ENCODE results near the gene KRT71. TPM values are rescaled to one million over a fixed set of nuclear protein-coding genes. Genes with fewer than 3 reads are reported as not detected.
A peak's percentile ranks its signal among the peaks of the same experiment; 100 is the strongest.

Gene KRT71
- total RNA-seq, 1 experiment from 2014 or later = not detected

GRCh38 chr12:52506858-52507715 is 45.9 kb downstream of the KRT71 start:
- intact Hi-C loops (cut with micrococcal nuclease; ENCODE audit: unreplicated experiment) = loop anchor here (5.0 kb wide), 1 partner anchor 115 kb away; no protein-coding TSS in a partner anchor
- ATAC-seq (peak; percentile 85), DNase-seq (ENCODE audit: low read depth, low spot score) (peak; percentile 20)
- peaks cover 8% of the 10 kb centered on the region for H3K27me3 ChIP-seq (ENCODE audit: control insufficient read depth, insufficient read depth, low read length)
- no peaks in the 10 kb centered on the region for H3K36me3 ChIP-seq (ENCODE audit: control insufficient read depth, insufficient read depth, low read length)
- no peak overlapping the region for H3K4me3 ChIP-seq (ENCODE audit: low read depth in 2 of 2, low read length in 2 of 2)
- no peak for TF ChIP-seq TCF7L2 (IDR thresholded peaks at IDR 0.05; ENCODE audit: low read depth, low read length)
- TF ChIP-seq, protein P1, sequence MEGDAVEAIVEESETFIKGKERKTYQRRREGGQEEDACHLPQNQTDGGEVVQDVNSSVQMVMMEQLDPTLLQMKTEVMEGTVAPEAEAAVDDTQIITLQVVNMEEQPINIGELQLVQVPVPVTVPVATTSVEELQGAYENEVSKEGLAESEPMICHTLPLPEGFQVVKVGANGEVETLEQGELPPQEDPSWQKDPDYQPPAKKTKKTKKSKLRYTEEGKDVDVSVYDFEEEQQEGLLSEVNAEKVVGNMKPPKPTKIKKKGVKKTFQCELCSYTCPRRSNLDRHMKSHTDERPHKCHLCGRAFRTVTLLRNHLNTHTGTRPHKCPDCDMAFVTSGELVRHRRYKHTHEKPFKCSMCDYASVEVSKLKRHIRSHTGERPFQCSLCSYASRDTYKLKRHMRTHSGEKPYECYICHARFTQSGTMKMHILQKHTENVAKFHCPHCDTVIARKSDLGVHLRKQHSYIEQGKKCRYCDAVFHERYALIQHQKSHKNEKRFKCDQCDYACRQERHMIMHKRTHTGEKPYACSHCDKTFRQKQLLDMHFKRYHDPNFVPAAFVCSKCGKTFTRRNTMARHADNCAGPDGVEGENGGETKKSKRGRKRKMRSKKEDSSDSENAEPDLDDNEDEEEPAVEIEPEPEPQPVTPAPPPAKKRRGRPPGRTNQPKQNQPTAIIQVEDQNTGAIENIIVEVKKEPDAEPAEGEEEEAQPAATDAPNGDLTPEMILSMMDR (IDR thresholded peaks at IDR 0.05) = peak; percentile 79
- TF ChIP-seq SIN3A (IDR thresholded peaks at IDR 0.05; ENCODE audit: borderline replicate concordance, insufficient read depth, low read depth, low read length) = no peak
- TF ChIP-seq POLR2AphosphoS5 (IDR thresholded peaks at IDR 0.05; ENCODE audit: low read depth, low read length) = no peak
- no peak overlapping the region for H3K27ac ChIP-seq (ENCODE audit: low read length)
- in situ Hi-C loops (cut with HindIII; ENCODE audit: low pct_unique_long_range_greater_than_20kb, low sequenced_read_pairs) = no loop called here
- POLR2A ChIA-PET = no interaction called here
- CTCF ChIA-PET = no interaction called here
- no peaks in the 10 kb centered on the region for H3K4me1 ChIP-seq (ENCODE audit: control insufficient read depth, insufficient read depth, low read length)
- H3K9me3 ChIP-seq (ENCODE audit: control insufficient read depth, insufficient read depth, low read depth, low read length) = peaks cover 4% of the 10 kb centered on the region; the same call in 1 of the 2 replicates
- no TSS peak for BruUV-seq (replicated peaks)

- CTCF ChIA-PET = no interaction called here
- BruUV-seq (replicated peaks) = no TSS peak
- Histone ChIP-seq H3K4me1 (ENCODE audit: control insufficient read depth, insufficient read depth, low read length) (no peaks in the 10 kb centered on the region), H3K36me3 (ENCODE audit: control insufficient read depth, insufficient read depth, low read length) (no peaks in the 10 kb centered on the region), H3K4me3 (ENCODE audit: low read depth in 2 of 2, low read length in 2 of 2) (no peak overlapping the region), H3K27me3 (ENCODE audit: control insufficient read depth, insufficient read depth, low read length) (peaks cover 9% of the 10 kb centered on the region), H3K27ac (ENCODE audit: low read length) (no peak overlapping the region), H3K9me3 (ENCODE audit: control insufficient read depth, insufficient read depth, low read depth, low read length) (no peaks in the 10 kb centered on the region)
- intact Hi-C loops (cut with micrococcal nuclease; ENCODE audit: unreplicated experiment) (no loop called here), in situ Hi-C loops (cut with HindIII; ENCODE audit: low pct_unique_long_range_greater_than_20kb, low sequenced_read_pairs) (no loop called here)
- POLR2A ChIA-PET = no interaction called here
- ATAC-seq = no peak
- TF ChIP-seq, protein P1 (IDR thresholded peaks at IDR 0.05) = no peak
- TF ChIP-seq, protein P2, sequence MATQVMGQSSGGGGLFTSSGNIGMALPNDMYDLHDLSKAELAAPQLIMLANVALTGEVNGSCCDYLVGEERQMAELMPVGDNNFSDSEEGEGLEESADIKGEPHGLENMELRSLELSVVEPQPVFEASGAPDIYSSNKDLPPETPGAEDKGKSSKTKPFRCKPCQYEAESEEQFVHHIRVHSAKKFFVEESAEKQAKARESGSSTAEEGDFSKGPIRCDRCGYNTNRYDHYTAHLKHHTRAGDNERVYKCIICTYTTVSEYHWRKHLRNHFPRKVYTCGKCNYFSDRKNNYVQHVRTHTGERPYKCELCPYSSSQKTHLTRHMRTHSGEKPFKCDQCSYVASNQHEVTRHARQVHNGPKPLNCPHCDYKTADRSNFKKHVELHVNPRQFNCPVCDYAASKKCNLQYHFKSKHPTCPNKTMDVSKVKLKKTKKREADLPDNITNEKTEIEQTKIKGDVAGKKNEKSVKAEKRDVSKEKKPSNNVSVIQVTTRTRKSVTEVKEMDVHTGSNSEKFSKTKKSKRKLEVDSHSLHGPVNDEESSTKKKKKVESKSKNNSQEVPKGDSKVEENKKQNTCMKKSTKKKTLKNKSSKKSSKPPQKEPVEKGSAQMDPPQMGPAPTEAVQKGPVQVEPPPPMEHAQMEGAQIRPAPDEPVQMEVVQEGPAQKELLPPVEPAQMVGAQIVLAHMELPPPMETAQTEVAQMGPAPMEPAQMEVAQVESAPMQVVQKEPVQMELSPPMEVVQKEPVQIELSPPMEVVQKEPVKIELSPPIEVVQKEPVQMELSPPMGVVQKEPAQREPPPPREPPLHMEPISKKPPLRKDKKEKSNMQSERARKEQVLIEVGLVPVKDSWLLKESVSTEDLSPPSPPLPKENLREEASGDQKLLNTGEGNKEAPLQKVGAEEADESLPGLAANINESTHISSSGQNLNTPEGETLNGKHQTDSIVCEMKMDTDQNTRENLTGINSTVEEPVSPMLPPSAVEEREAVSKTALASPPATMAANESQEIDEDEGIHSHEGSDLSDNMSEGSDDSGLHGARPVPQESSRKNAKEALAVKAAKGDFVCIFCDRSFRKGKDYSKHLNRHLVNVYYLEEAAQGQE (IDR thresholded peaks at IDR 0.05; ENCODE audit: insufficient read depth in 1 of 2, low read depth in 2 of 2, low read length in 1 of 2) = no peak
- TF ChIP-seq TCF7L2 (IDR thresholded peaks at IDR 0.05; ENCODE audit: low read depth, low read length) = no peak
- no peak for TF ChIP-seq POLR2AphosphoS5 (IDR thresholded peaks at IDR 0.05; ENCODE audit: low read depth, low read length)
- no peak for TF ChIP-seq SIN3A (IDR thresholded peaks at IDR 0.05; ENCODE audit: borderline replicate concordance, insufficient read depth, low read depth, low read length)
- DNase-seq (ENCODE audit: low read depth, low spot score) = no peak
Measured at GRCh38 chr12:52502877-52503276, 50.1 kb downstream of the KRT71 start.

Measured in Panc1 (cell line).